CD14-positive monocyte (primary cell): ENCODE results near the gene ARL3. TPM values are rescaled to one million over a fixed set of nuclear protein-coding genes. Genes with fewer than 3 reads are reported as not detected.
A peak's percentile ranks its signal among the peaks of the same experiment; 100 is the strongest.

Experiments
- DNase-seq, 3 donors: peaks; one replicate each; pipeline ENCODE4 v3.0.0-alpha.2; 2011 to 2022
- H2AFZ ChIP-seq: 2 replicates; pipeline ENCODE4 v1.6.0; 2012; ENCODE audit warnings: mild to moderate bottlenecking, low read depth, low read length, inconsistent platforms; ENCODE audit not compliant: insufficient read depth, poor library complexity, severe bottlenecking
- H3K27ac ChIP-seq, 2 donors: 1 replicate in 1 of 2; 2 replicates in 1 of 2; pipeline ENCODE4 v1.5.1; 2012 to 2013; ENCODE audit warnings: low read length in 2 of 2, control low read depth in 1 of 2, inconsistent platforms in 1 of 2, low read depth in 1 of 2, mild to moderate bottlenecking in 1 of 2
- H3K27me3 ChIP-seq, 2 donors: one replicate each; pipeline versions ENCODE4 v1.6.0 to v1.6.1; 2011 to 2013; ENCODE audit warnings: low read length in 2 of 2; ENCODE audit not compliant: control insufficient read depth in 2 of 2, insufficient read depth in 2 of 2
- H3K36me3 ChIP-seq, 2 donors: replicated peaks in 1 of 2; 1 replicate in 1 of 2; 2 replicates in 1 of 2; pipeline versions ENCODE4 v1.5.1 to v1.6.1; 2012 to 2013; ENCODE audit warnings: low read length in 2 of 2, control low read depth in 1 of 2, inconsistent platforms in 1 of 2, mild to moderate bottlenecking in 1 of 2; ENCODE audit not compliant: insufficient read depth in 2 of 2, control insufficient read depth in 1 of 2
- H3K4me1 ChIP-seq, 2 donors: 1 replicate in 1 of 2; 2 replicates in 1 of 2; pipeline versions ENCODE4 v1.5.1 to v1.6.1; 2012 to 2013; ENCODE audit warnings: low read length in 2 of 2, control low read depth in 1 of 2, inconsistent platforms in 1 of 2, mild to moderate bottlenecking in 1 of 2, moderate library complexity in 1 of 2; ENCODE audit not compliant: insufficient read depth in 2 of 2, control insufficient read depth in 1 of 2
- H3K4me2 ChIP-seq: replicated peaks from 2 replicates; pipeline ENCODE3; 2012; ENCODE audit warnings: low read length, moderate library complexity, mild to moderate bottlenecking; ENCODE audit not compliant: poor library complexity, severe bottlenecking; ENCODE audit errors: extremely low read depth
- H3K4me3 ChIP-seq, 3 experiments: fragments of 200-600 bp in 1 of 3; sonication (generic) in 1 of 3; replicated peaks in 1 of 3; 1 replicate in 2 of 3; 2 replicates in 1 of 3; pipeline ENCODE4 v1.5.1; 2011 to 2013; ENCODE audit warnings: low read length in 3 of 3, mild to moderate bottlenecking in 3 of 3, control low read depth in 2 of 3, low read depth in 2 of 3, inconsistent platforms in 1 of 3, moderate library complexity in 1 of 3
- H3K79me2 ChIP-seq: 2 replicates; pipeline ENCODE4 v1.6.0; 2012; ENCODE audit warnings: mild to moderate bottlenecking, control low read depth, inconsistent platforms, low read length, moderate library complexity; ENCODE audit not compliant: insufficient read depth
- H3K9ac ChIP-seq: 2 replicates; pipeline ENCODE4 v1.6.0; 2017; ENCODE audit warnings: low read length, mild to moderate bottlenecking; ENCODE audit not compliant: insufficient read depth, poor library complexity, severe bottlenecking
- H3K9me3 ChIP-seq, 2 donors: replicated peaks in 1 of 2; 1 replicate in 1 of 2; 2 replicates in 1 of 2; pipeline versions ENCODE4 v1.5.1 to v1.6.1; 2012 to 2013; ENCODE audit warnings: low read length in 2 of 2, control low read depth in 1 of 2; ENCODE audit not compliant: control insufficient read depth in 1 of 2, insufficient read depth in 1 of 2
- H4K20me1 ChIP-seq: 2 replicates; pipeline ENCODE4 v1.6.0; 2012; ENCODE audit warnings: mild to moderate bottlenecking, low read length, control low read depth, moderate library complexity; ENCODE audit not compliant: insufficient read depth
- H3K27ac Mint-ChIP-seq, 7 donors: one replicate each; pipeline ENCODE4 v1.8.0; 2020; ENCODE audit warnings: mild to moderate bottlenecking in 7 of 7, mixed read lengths in 7 of 7, moderate library complexity in 6 of 7, inconsistent platforms in 2 of 7
- H3K27me3 Mint-ChIP-seq, 3 donors: one replicate each; pipeline ENCODE4 v1.8.0; 2021 to 2022; ENCODE audit warnings: low read depth in 3 of 3, mild to moderate bottlenecking in 3 of 3, mixed read lengths in 3 of 3, moderate library complexity in 3 of 3, inconsistent platforms in 1 of 3
- H3K36me3 Mint-ChIP-seq, 2 donors: one replicate each; pipeline ENCODE4 v1.8.0; 2020; ENCODE audit warnings: mixed read lengths in 2 of 2, inconsistent platforms in 1 of 2, mild to moderate bottlenecking in 1 of 2
- H3K4me1 Mint-ChIP-seq: one replicate; pipeline ENCODE4 v1.8.0; 2020; ENCODE audit warnings: mild to moderate bottlenecking, mixed read lengths
- H3K4me3 Mint-ChIP-seq, 2 donors: one replicate each; pipeline ENCODE4 v1.8.0; 2020; ENCODE audit warnings: mild to moderate bottlenecking in 2 of 2, mixed read lengths in 2 of 2, moderate library complexity in 1 of 2
- H3K9me3 Mint-ChIP-seq, 7 donors: one replicate each; pipeline ENCODE4 v1.8.0; 2020 to 2022; ENCODE audit warnings: mixed read lengths in 7 of 7, mild to moderate bottlenecking in 6 of 7, moderate library complexity in 6 of 7, inconsistent platforms in 2 of 7
- WGBS: methylation state at CpG from one replicate; pipeline ENCODE4 v1.1.5; 2013; ENCODE audit warnings: missing lambda C conversion rate; ENCODE audit not compliant: insufficient coverage; 5-methylcytosine and 5-hydroxymethylcytosine counted together
- intact Hi-C, 2 donors: fragments of 100-400 bp; cut with micrococcal nuclease; formaldehyde crosslinking; loops; one replicate each; pipeline versions ENCODE4 v1.15.0 to v1.15.1; 2023
- polyA plus RNA-seq, 3 donors: library from polyadenylated mRNA; depleted of rRNA in 1 of 3; unstranded in 2 of 3; stranded (reverse) in 1 of 3; fragments of 300-500 nt in 2 of 3; fragments of >200 nt in 1 of 3; fragmentation: Illumina TruSeq in 2 of 3; gene quantifications; 1 replicate in 2 of 3; 2 replicates in 1 of 3; pipeline ENCODE4 v1.2.3, GENCODE V29; 2012 to 2021
- TF ChIP-seq, protein P1 (sequence below): fragments of 200-600 bp; IDR thresholded peaks from one replicate; pipeline ENCODE4 v1.8.0; 2022; ENCODE audit warnings: antibody characterized with exemption, mild to moderate bottlenecking

The ARL3 gene
- polyA plus RNA-seq, 3 donors: 2.8 to 6.3 (median 6.0) TPM

DNA sequence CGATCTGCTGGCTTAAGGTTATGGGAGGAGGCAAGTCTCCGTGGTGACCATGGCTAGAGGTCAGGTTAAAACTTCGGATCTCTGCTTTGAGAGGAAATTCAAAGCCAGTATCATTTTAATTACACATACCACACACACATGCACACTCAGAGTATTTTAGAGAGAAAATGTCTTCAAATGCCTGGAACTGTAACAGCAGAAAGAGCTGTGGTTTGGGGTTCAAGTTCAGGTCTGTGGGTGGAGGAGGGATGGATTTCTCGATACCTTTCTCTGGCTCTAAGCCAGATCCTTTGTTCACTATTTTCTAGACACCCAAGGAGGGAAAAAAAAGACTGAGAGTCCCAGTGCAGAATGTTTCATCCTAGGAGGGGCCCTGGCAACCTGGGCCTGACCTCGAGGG, 32.5 kb downstream of the ARL3 start:
- no peak overlapping the region for H2AFZ ChIP-seq
- H3K27ac Mint-ChIP-seq: peak overlapping the region in 1 of 7 donors; percentile 7
- H3K4me3 Mint-ChIP-seq: no peak overlapping the region

DNA sequence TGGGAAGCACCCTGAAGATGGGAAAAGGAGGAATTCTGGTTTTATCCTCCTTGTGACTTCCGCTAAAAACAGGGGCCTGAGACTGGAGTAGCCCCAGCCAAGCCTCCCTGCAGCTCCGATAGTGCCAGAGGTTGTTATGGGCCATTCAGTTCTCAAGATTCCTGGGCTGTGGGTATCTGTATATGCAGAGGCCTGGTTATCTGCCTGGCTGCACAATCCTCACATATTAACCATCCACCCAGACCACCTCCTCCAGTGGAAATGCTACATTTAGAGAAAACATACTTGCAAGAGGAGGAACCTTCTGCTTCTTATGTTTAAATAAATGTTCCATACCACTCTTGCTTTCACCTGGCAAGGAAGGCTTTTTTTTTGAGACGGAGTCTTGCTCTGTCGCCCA, 34.6 kb downstream of the ARL3 start:
- no peak overlapping the region for H3K4me2 ChIP-seq
- Mint-ChIP-seq H3K4me1 (peaks cover 53% of the 10 kb centered on the region), H3K4me3 (no peak overlapping the region), H3K27me3 (peaks cover 0 to 3% (median 0%) of the 10 kb centered on the region in 3 donors), H3K27ac (peak overlapping the region in 1 of 7 donors; percentile 25), H3K36me3 (peaks cover 13 to 23% of the 10 kb centered on the region in 2 donors), H3K9me3 (no peaks in the 10 kb centered on the region)
- H3K9me3 ChIP-seq: no peaks in the 10 kb centered on the region
- H3K4me3 ChIP-seq: no peak overlapping the region
- H2AFZ ChIP-seq: no peak overlapping the region
- no peaks in the 10 kb centered on the region for H4K20me1 ChIP-seq
- TF ChIP-seq, protein P1, sequence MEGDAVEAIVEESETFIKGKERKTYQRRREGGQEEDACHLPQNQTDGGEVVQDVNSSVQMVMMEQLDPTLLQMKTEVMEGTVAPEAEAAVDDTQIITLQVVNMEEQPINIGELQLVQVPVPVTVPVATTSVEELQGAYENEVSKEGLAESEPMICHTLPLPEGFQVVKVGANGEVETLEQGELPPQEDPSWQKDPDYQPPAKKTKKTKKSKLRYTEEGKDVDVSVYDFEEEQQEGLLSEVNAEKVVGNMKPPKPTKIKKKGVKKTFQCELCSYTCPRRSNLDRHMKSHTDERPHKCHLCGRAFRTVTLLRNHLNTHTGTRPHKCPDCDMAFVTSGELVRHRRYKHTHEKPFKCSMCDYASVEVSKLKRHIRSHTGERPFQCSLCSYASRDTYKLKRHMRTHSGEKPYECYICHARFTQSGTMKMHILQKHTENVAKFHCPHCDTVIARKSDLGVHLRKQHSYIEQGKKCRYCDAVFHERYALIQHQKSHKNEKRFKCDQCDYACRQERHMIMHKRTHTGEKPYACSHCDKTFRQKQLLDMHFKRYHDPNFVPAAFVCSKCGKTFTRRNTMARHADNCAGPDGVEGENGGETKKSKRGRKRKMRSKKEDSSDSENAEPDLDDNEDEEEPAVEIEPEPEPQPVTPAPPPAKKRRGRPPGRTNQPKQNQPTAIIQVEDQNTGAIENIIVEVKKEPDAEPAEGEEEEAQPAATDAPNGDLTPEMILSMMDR: no peak
- no peak overlapping the region for H3K9ac ChIP-seq
- no peaks in the 10 kb centered on the region for H3K27me3 ChIP-seq
- H3K36me3 ChIP-seq: peaks cover 0 to 5% of the 10 kb centered on the region in 2 donors
- peaks cover 7% of the 10 kb centered on the region for H3K79me2 ChIP-seq
- DNase-seq: no peak
- H3K27ac ChIP-seq: no peak overlapping the region
- peaks cover 48 to 51% of the 10 kb centered on the region in 2 donors for H3K4me1 ChIP-seq
- 100% methylated on average over 2 of the region's 4 CpGs for WGBS
- intact Hi-C loops: no loop called here

More for the DNA sequence above, 32.5 kb downstream of the ARL3 start:
- H3K27me3 Mint-ChIP-seq: peaks cover 0 to 3% (median 0%) of the 10 kb centered on the region in 3 donors
- no peaks in the 10 kb centered on the region for H3K27me3 ChIP-seq
- TF ChIP-seq, protein P1: no peak
- H3K36me3 ChIP-seq: peaks cover 0 to 12% of the 10 kb centered on the region in 2 donors
- no peak for DNase-seq
- no peaks in the 10 kb centered on the region for H3K9me3 ChIP-seq
- no peaks in the 10 kb centered on the region for H4K20me1 ChIP-seq
- no peak overlapping the region for H3K4me3 ChIP-seq
- H3K4me1 ChIP-seq: peaks cover 28 to 30% of the 10 kb centered on the region in 2 donors
- no peak overlapping the region for H3K27ac ChIP-seq
- peaks cover 33% of the 10 kb centered on the region for H3K4me1 Mint-ChIP-seq
- WGBS: no CpG with 5 or more reads among the region's 5 CpGs
- H3K9me3 Mint-ChIP-seq: no peaks in the 10 kb centered on the region
- no peak overlapping the region for H3K9ac ChIP-seq
- H3K79me2 ChIP-seq: peaks cover 3% of the 10 kb centered on the region
- peaks cover 21 to 36% of the 10 kb centered on the region in 2 donors for H3K36me3 Mint-ChIP-seq
- H3K4me2 ChIP-seq: no peak overlapping the region
- intact Hi-C loops: no loop called here
